DMS153 (cell line): Measurements from ENCODE around the gene CEP68.
A peak's percentile ranks its signal among the peaks of the same experiment; 100 is the strongest.
"Not testable (repeated sequence)": the region's sequence is repeated elsewhere in the genome, so short reads cannot be mapped to it uniquely, and the experiment has no call there.

Experiments
- DNase-seq: peaks from one replicate; lab custom pipeline; 2025; lab: John Stamatoyannopoulos, UW

Gene CEP68

DNA sequence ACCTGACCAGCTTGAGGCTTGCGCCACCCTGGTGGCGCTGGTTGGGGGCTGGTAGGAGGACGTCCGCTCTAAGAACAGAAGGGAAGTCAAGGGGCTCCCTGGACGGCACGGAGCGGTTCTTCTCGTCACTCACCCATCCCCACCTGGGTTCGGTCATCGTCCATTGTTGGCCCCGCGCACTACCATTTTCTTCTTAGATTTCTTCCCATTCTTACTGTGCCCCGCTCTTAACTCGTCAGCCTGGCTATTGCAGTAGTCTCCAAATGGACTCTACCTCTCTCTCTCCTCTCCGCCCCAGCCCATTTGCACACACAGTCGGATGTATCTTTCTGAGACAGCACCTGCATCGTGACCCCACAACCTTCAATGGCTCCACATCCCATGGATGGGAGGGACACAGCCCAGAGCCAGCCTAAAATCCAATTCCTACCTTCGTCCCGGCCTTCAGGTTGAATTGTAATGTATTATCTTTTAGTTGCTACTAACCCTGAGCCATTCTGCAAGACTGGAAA lies 74.5 kb downstream of the CEP68 start:
- peak; percentile 35 for DNase-seq

DNA sequence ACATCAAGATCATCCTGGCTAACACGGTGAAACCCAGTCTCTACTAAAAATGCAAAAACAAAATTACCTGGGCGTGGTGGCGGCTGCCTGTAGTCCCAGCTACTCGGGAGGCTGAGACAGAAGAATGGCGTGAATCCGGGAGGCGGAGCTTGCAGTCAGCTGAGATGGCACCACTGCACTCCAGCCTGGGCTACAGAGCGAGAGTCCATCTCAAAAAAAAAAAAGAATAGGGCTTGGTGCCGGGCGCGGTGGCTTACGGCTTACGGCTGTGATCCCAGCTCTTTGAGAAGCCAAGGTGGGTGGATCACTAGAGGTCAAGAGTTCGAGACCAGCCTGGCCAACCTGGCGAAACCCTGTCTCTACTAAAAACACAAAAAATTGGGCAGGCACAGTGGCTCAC lies 76.7 kb downstream of the CEP68 start:
- not testable (repeated sequence) for DNase-seq

DNA sequence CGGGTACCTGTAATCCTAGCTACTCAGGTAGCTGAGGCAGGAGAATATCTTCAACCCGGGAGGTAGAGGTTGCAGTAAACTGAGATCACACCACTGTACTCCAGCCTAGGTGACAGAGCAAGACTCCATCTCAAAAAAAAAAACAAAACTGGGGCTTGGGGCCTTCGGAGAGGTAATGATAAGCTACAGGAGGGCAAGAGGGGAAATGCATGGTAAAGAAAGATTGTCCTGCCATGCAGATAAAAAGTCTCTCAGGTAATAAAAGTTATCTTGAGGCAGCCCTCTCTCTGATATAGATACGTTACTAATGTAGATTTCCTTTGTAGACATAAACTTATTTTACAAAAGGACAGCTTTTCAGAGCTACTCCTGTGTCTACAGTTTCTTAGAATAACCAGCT lies 77.4 kb downstream of the CEP68 start:
- no peak for DNase-seq

- DNase-seq: no peak
These were observed 77.9 kb downstream of the CEP68 start for GRCh38 chr2:65134158-65134557.

- DNase-seq: no peak
These were observed 80.0 kb downstream of the CEP68 start for GRCh38 chr2:65136253-65136652.
